Femur (tissue), 1 donor: Measurements from ENCODE around the gene FAIM.
"Not testable (repeated sequence)": the region's sequence is repeated elsewhere in the genome, so short reads cannot be mapped to it uniquely, and the experiment has no call there.

Experiments
- DNase-seq: peaks from one replicate; pipeline ENCODE4 v3.0.0-alpha.2; 2017

The FAIM gene

GRCh38 chr3:138604106-138604595 is 4.4 kb upstream of the FAIM start:
- not testable (repeated sequence) for DNase-seq

DNA sequence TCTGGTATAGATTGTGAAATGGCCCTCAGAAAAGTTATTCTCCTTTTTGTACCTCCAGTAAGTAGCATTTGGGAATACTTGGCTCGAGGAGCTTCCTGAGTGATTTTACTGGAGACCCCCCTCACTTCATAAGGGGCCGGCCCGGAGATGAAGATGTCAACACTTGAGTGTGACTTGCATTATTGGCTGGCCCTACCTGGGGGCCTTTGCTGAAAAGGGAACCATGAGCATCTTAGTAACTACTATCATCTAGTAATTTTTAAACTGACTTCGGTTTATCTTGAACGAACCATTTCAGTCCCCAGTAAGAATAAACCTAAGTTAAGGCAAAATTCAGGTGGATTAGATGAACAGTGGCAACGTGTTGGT is 1.3 kb downstream of the FAIM start:
- no peak for DNase-seq

DNA sequence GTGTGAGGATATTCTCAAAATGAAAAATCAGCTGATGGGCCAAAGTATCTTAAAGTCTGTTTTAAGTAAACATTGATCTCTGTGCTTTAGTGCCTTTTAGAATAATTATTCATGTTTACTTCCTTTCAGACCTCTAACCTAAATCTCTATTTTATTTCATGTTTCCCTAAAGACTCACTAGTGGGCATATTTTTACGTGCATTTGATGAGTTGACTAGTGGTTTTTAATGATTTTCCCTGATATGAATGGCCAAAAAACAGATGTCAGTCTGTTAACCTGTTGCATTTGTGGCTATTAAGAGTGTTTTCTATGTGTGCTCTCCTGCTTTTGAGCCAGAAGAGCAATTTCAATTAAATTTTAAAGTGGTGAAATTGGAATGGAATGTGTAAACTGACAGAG is 6.9 kb downstream of the FAIM start:
- no peak for DNase-seq

DNA sequence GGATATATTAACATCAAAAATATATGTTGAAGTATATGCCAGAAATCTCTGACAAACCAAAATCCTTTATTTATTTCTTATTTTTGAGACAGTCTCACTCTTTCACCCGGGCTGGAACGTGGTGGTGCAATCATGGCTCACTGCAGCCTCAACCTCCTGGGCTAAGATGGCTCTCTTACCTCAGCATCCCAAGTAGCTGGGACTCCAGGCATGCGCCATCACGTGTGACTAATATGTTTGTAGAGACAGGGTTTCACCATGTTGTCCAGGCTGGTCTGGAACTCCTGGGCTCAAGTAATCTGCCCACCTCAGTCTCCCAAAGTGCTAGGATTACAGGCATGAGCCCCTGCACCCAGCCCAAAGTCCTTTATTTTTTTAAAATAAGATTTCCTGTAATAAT is 11.9 kb downstream of the FAIM start:
- DNase-seq: no peak

GRCh38 chr3:138624518-138624917 is 15.9 kb downstream of the FAIM start:
- no peak for DNase-seq

- DNase-seq: no peak
These were observed 17.3 kb downstream of the FAIM start for GRCh38 chr3:138625707-138626365.

DNA sequence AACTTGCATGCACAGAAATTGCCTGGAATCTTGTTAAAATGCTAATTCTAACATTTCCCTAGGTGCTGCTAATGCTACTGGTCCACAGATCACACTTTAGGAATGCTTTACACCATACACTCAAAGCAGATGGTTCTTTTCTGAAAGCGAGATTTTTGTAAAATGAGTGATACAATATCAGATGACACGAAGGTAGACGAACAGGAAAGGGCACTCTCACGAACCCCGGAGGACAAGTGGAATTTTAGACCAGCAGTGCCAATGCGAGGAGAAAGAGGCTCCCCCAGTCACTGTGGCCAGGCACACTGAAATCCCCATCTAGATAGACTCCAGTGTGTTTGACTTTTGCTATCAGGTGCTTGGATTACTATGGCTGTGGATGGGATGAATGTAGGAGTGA is 21.0 kb downstream of the FAIM start:
- no peak for DNase-seq

- no peak for DNase-seq
These were observed 30.1 kb downstream of the FAIM start for GRCh38 chr3:138638641-138639040.

GRCh38 chr3:138640537-138640936 is 32.0 kb downstream of the FAIM start:
- DNase-seq: no peak

DNA sequence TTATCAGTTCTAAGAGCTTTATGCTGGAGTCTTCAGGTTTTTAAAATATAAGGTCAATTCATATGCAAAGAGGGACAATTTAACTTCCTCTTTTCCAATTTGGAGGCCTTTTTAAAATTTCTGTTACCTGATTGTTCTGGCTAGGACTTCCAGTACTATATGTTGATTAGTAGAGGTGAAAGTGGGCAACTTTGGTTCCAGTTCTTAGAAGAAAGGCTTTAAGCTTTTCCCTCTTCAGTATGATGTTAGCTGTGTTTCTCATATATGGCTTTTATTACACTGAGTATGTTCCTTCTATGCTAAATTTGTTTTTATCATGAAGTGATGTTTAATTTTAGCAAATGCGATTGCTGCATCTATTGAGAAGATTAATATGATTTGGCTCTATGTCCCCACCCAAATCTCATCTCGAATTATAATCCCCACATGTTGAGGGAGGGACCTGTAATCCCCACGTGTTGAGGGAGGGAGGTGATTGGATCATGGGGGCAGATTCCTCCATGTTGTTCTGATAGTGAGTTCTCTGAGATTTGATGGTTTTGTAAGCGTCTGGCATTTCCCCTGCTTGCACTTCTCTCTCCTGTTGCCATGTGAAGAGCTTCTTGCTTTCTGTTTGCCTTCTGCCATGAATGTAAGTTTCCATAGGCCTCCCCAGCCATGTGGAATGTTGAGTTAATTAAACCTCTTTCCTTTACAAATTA is 33.8 kb downstream of the FAIM start:
- DNase-seq: no peak

DNA sequence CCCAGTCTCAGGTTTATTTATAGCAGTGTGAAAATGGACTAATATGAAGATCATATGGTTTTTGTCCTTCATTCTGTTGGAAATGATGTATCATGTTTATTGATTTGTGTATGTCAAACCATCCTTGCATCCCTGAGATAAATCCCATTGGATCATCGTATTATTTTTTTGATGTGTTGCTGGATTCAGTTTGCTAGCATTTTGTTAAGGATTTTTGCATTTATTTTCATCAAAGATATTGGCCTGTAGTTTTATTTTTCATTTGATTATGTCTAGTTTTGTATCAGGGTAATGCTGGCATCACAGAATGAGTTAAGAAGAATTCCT is 34.3 kb downstream of the FAIM start:
- no peak for DNase-seq

GRCh38 chr3:138646008-138646407 is 37.4 kb downstream of the FAIM start:
- DNase-seq: no peak

DNA sequence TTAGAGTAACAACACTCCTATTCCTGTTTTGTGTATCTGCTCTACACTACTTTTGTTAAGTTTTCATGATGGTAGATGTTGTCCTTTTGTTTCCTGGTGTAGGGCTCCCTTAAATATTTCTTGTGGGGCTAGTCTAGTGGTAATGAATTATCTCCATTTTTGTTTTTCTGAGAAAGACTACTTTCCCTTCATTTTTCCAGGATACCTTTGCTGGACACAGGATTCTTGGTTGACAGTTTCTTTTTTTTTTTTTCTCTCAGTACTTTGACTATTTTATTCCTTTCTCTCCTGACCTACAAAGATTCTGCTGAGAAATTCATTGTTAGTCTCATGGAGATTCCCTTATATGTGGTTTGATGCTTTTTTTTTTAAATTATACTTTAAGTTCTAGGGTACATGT is 37.9 kb downstream of the FAIM start:
- DNase-seq: no peak

GRCh38 chr3:138649134-138649533 is 40.6 kb downstream of the FAIM start:
- no peak for DNase-seq

DNA sequence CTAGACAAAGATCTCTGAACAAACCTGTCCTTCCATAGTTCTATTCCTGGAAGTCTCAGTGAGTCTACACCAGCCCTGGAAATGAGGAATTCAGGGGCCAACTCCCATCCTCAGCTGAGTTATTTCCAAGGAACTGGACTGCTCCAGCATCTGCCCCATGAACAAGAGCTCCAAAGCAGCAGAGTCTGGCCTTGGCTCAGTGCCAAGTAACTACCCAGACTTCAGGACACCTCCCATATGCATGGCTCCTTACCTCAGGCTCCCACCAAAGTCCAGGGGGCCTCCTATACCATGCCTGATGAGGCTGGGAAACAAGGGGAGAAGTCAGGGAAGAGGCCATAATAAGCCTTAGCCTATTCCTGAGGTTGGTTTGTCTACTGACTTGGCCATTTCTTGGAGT is 45.0 kb downstream of the FAIM start:
- no peak for DNase-seq

GRCh38 chr3:138657508-138657907 is 48.9 kb downstream of the FAIM start:
- DNase-seq: no peak

- DNase-seq: no peak
These were observed 59.5 kb downstream of the FAIM start for GRCh38 chr3:138668107-138668506.

DNA sequence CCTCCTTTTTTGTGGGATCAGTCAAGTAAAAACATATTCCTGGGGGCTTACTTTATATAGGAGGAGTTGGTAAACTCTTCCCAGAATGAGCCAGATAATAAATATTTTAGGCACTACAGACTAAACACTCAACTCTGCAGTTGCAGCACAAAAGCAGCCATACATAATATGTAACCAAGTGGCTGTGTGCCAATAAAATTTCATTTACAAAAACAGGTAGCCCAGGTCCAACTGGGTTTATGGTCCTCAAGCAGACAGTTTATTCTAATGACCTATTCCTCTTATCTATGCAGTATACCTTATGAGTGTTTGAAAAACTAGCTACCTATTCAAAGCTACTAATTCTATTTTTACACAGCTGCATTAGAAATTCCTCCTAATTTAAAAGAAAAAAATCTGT is 61.8 kb downstream of the FAIM start:
- no peak for DNase-seq

DNA sequence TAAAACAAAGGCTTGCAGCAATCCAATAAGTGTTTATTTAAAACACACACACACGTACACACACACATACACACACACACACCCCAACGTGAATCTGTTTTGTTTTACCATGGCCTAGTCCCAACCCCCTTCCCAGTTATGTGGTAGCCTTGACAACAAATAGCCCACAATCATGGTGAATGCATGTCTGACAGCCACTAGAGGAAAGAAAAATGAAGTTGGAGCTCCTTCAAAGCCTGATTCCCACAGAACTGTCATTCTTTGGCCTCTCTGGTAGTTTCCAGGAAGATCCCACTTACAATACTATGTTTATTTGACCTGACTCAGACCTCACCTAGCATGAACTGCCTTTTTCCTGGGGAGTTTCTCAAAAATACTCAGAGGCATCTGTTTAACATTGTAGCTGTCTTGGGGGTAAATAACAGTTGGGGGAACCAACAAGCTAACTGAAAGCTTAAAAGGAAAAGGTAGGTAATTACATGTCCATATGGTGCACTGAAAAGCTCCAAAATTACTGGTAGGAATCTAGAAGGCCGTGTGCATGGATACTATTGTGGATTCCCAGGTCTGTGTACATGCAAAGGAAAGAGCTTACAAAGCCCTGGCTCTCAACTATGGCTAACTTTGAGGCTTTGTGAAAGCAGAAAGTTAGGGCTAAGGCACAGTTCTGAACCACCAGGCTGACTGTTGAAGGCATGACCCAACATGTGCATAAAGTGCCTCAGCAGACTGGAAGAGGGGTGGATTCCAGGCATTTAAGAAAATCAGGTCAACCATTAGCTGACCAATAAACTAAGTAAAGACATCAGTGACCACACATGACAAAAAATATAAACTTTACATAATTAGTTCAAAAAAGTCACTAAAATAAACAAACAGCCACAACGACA is 65.3 kb downstream of the FAIM start:
- peak; percentile 26 for DNase-seq

DNA sequence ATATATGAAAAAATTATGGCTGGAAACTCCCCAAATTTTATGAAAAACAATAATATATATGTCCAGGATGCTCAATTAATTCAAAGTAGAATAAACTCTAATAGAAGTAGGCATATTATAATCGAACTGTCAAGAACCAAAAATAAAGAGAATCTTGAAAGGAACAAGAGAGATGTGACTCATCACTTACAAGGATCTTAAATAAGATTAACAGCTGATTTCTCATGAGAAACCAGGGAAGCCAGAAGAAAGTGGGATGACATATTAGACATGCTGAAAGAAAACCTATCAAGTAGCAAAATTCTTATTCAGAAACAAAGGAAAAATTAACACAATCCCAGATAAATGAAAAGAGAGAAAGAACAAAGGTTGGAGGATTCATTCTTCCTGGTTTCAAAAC is 66.8 kb downstream of the FAIM start:
- DNase-seq: no peak

GRCh38 chr3:138678086-138678485 is 69.5 kb downstream of the FAIM start:
- no peak for DNase-seq

GRCh38 chr3:138678874-138679392 is 70.4 kb downstream of the FAIM start:
- no peak for DNase-seq

- DNase-seq: not testable (repeated sequence)
These were observed 72.4 kb downstream of the FAIM start for GRCh38 chr3:138680974-138681373.
